OCI-LY3 (cell line): ENCODE results near the gene SLC16A5.

Source experiments
- H2AFZ ChIP-seq: fragments of 200-600, 300-600 bp; shearing (Covaris generic); 2 replicates; pipeline ENCODE4 v1.6.0; 2014; ENCODE audit warnings: antibody characterized with exemption, low read depth, low read length
- H3K27ac ChIP-seq: fragments of 200-600, 300-600 bp; sonication (generic); 2 replicates; pipeline ENCODE4 v1.5.1; 2014; ENCODE audit warnings: mild to moderate bottlenecking, low read length, moderate library complexity, mixed read lengths
- H3K27me3 ChIP-seq: fragments of 200-600, 300-600 bp; sonication (generic); 2 replicates; pipeline ENCODE4 v1.6.1; 2014; ENCODE audit warnings: low read depth, low read length, mixed read lengths
- H3K36me3 ChIP-seq: fragments of 200-600, 300-600 bp; sonication (generic); replicated peaks from 2 replicates; pipeline ENCODE3; 2014; ENCODE audit warnings: low read depth, low read length, mixed read lengths
- H3K4me1 ChIP-seq: fragments of 300-600, 200-600 bp; sonication (generic); 2 replicates; pipeline ENCODE4 v1.6.1; 2014; ENCODE audit warnings: low read length, mixed read lengths
- H3K4me2 ChIP-seq: fragments of 200-600, 300-600 bp; sonication (generic); 2 replicates; pipeline ENCODE4 v1.6.1; 2014; ENCODE audit warnings: low read length, mixed read lengths
- H3K4me3 ChIP-seq: fragments of 300-600, 200-600 bp; sonication (generic); 2 replicates; pipeline ENCODE4 v1.5.1; 2014; ENCODE audit warnings: antibody characterized with exemption, mild to moderate bottlenecking, low read length, moderate library complexity
- H3K79me2 ChIP-seq: fragments of 300-600, 200-600 bp; shearing (Covaris generic); 2 replicates; pipeline ENCODE4 v1.6.1; 2014; ENCODE audit warnings: mild to moderate bottlenecking, low read length, mixed read lengths
- H3K9ac ChIP-seq: fragments of 300-600, 200-600 bp; shearing (Covaris generic); 2 replicates; pipeline ENCODE4 v1.6.0; 2014; ENCODE audit warnings: mild to moderate bottlenecking, low read length, moderate library complexity
- H3K9me3 ChIP-seq: fragments of 200-600, 300-600 bp; shearing (Covaris generic); 2 replicates; pipeline ENCODE4 v1.6.1; 2014; ENCODE audit warnings: low read length, mixed read lengths; ENCODE audit not compliant: insufficient read depth
- H4K20me1 ChIP-seq: fragments of 200-600, 300-600 bp; sonication (generic); 2 replicates; pipeline ENCODE4 v1.6.1; 2016; ENCODE audit warnings: low read length, mixed read lengths; ENCODE audit not compliant: insufficient read depth
- EZH2phosphoT487 ChIP-seq: fragments of 200-600 bp; shearing (Covaris generic); IDR thresholded peaks from 2 replicates; pipeline ENCODE4 v1.6.1; 2018; ENCODE audit warnings: antibody characterized with exemption, mixed run types, low read depth
- TF ChIP-seq, protein P1 (sequence below): fragments of 200-600, 300-600 bp; sonication (generic); IDR thresholded peaks from 2 replicates; pipeline ENCODE4 v1.5.1; 2014; ENCODE audit warnings: antibody characterized with exemption, low read length, low read depth

SLC16A5 gene

DNA sequence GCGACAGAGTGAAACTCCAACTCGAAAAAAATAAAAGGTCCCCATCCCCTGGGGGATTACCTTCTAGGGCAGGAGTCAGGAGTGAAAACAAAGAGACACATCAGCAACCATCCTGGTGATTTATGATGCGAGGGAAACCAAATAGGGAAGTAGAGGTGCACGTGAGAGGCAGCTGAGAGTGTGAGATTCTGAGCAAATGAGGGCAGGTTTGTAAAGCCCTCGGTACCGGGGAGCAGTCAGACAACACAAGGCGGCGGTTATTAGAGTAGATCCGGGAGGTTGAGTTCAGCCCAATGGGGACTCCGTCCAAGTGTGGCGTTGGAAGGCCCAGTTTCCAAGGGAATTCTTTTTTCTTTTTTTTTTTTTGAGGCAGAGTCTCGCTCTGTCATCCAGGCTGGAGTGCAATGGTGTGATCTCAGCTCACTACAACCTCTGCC lies 14.6 kb downstream of the SLC16A5 start:
- Histone ChIP-seq H2AFZ (peak overlapping the region; percentile 28; the same call in 1 of the 2 replicates), H3K9me3 (no peaks in the 10 kb centered on the region), H3K36me3 (no peaks in the 10 kb centered on the region)

DNA sequence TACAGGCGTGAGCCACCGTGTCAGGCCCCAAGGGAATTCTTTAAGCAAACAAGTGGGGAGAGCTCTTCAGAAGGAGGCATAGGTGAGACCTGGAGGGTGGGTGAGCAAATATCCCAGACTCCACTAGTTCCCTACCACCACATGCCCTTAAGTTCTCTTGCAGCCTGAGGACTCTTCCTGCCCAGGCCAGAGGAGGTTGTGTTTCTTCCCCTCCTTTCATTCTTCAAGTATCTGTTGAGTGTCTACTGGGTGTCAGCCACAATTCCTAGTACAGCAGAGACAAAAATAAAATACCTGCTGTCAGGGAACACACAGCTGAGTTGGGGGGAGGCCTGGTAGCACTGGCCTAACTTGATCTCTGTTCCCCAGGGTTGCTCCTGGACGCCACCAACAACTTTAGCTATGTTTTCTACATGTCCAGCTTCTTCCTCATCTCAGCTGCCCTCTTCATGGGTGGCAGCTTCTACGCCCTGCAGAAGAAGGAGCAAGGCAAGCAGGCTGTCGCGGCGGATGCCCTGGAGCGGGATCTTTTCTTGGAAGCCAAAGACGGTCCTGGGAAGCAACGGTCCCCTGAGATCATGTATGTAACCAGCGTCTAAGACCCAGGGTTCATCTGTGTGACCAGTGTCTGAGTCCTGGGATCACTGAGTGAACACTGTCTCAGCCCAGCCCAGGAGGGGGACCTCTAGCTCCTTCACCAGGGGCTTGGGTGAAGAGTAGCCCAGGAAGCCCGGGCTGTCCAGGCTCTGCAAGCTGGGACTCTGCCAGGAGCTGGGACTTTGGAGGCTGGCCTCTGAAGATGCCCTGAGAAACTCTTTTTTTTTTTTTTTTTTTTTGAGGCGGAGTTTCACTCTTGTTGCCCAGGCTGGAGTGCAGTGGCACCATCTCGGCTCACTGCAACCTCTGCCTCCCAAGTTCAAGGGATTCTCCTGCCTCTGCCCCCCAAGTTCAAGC lies 16.1 kb downstream of the SLC16A5 start:
- H4K20me1 ChIP-seq, result no peaks in the 10 kb centered on the region
- no peak overlapping the region for H2AFZ ChIP-seq
- no peak overlapping the region for H3K9ac ChIP-seq
- TF ChIP-seq, protein P1, sequence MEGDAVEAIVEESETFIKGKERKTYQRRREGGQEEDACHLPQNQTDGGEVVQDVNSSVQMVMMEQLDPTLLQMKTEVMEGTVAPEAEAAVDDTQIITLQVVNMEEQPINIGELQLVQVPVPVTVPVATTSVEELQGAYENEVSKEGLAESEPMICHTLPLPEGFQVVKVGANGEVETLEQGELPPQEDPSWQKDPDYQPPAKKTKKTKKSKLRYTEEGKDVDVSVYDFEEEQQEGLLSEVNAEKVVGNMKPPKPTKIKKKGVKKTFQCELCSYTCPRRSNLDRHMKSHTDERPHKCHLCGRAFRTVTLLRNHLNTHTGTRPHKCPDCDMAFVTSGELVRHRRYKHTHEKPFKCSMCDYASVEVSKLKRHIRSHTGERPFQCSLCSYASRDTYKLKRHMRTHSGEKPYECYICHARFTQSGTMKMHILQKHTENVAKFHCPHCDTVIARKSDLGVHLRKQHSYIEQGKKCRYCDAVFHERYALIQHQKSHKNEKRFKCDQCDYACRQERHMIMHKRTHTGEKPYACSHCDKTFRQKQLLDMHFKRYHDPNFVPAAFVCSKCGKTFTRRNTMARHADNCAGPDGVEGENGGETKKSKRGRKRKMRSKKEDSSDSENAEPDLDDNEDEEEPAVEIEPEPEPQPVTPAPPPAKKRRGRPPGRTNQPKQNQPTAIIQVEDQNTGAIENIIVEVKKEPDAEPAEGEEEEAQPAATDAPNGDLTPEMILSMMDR, result no peak
- TF ChIP-seq EZH2phosphoT487, result no peak
- H3K4me2 ChIP-seq, result no peak overlapping the region
- H3K79me2 ChIP-seq, result no peaks in the 10 kb centered on the region
- H3K4me1 ChIP-seq, result peaks cover 22% of the 10 kb centered on the region
- no peaks in the 10 kb centered on the region for H3K36me3 ChIP-seq
- no peaks in the 10 kb centered on the region for H3K9me3 ChIP-seq
- no peaks in the 10 kb centered on the region for H3K27me3 ChIP-seq
- H3K4me3 ChIP-seq, result no peak overlapping the region
- H3K27ac ChIP-seq, result no peak overlapping the region

More for the DNA sequence above, 14.6 kb downstream of the SLC16A5 start:
- Histone ChIP-seq H3K4me3 (peak overlapping the region; percentile 26), H3K4me2 (peak overlapping the region; percentile 71), H3K27ac (peak overlapping the region; percentile 46), H3K9ac (0 out of 2 replicates have a peak overlapping the region, but pooled peaks have one; percentile 19), H3K27me3 (no peaks in the 10 kb centered on the region), H4K20me1 (no peaks in the 10 kb centered on the region), H3K4me1 (peaks cover 24% of the 10 kb centered on the region), H3K79me2 (no peaks in the 10 kb centered on the region)
- TF ChIP-seq, protein P1, result no peak
- TF ChIP-seq EZH2phosphoT487, result no peak

DNA sequence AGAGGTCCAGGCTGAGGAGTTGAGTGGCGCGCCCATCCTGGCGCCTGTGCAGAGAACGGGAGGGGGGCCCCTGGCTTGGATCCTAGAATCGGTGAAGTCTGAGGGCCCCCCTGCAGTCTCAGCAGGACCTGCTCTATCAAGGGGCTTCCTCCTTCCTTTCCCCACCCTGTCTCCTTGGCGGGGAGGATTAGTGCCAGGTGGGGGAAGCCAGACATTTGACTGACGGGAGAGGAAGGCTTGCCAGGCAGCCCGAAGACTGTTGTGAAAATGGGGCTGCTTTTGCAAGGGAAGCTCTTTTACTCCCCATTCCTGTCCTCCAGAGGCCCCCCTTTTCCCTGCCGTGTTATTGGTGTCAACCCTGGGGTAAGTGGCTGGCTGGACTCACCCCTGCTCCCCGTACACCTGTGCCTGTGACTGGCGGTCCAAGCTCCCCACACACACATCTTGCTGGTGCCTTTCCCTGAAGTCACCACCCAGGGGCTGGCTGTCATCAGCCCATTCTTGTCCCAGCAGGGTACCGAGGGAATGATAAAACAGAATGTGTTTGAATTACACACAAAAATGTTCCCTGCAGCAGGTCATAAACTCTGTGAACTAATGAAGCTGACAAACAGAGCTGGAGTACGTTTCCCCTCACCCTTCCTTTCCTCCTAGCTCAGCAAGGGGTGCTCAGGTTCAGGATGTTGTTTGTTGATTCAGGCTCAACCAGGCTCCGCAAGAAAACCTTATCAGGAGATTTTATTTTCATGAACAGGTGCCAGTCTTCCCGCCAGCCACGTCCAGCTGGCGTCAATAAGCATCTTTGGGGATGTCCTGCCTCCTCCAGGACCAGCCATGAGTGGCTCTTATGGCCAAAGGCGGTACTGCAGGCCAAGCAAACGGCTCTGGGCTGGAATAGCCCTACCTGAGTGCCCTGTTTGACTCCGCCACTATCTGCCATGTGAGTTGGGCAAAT lies 17.6 kb downstream of the SLC16A5 start:
- no peak overlapping the region for H3K9ac ChIP-seq
- no peaks in the 10 kb centered on the region for H3K27me3 ChIP-seq
- peaks cover 26% of the 10 kb centered on the region for H3K4me1 ChIP-seq
- H3K9me3 ChIP-seq, result no peaks in the 10 kb centered on the region
- no peaks in the 10 kb centered on the region for H3K36me3 ChIP-seq
- TF ChIP-seq, protein P1, result peak; percentile 52
- TF ChIP-seq EZH2phosphoT487, result no peak
- H3K4me2 ChIP-seq, result peak overlapping the region; percentile 44
- H4K20me1 ChIP-seq, result no peaks in the 10 kb centered on the region
- no peak overlapping the region for H2AFZ ChIP-seq
- H3K79me2 ChIP-seq, result peaks cover 1% of the 10 kb centered on the region; the same call in 1 of the 2 replicates
- H3K27ac ChIP-seq, result no peak overlapping the region
- peak overlapping the region; percentile 3; the same call in 1 of the 2 replicates for H3K4me3 ChIP-seq
